Ishikawa (cell line): Measurements from ENCODE around the gene LSAMP.

Experiments
- CEBPB ChIP-seq: IDR thresholded peaks from 2 replicates; pipeline ENCODE4 v1.6.1; 2012
- CREB1 ChIP-seq: IDR thresholded peaks from 2 replicates; pipeline ENCODE4 v1.6.1; 2012; ENCODE audit warnings: low read depth
- EGR1 ChIP-seq: IDR thresholded peaks from 2 replicates; pipeline ENCODE4 v1.6.1; 2012
- EP300 ChIP-seq: IDR thresholded peaks from 2 replicates; pipeline ENCODE4 v1.6.1; 2012; ENCODE audit warnings: borderline replicate concordance
- FOXM1 ChIP-seq: IDR thresholded peaks from 2 replicates; pipeline ENCODE4 v1.6.1; 2012; ENCODE audit warnings: low read depth, borderline replicate concordance
- MAX ChIP-seq: IDR thresholded peaks from 2 replicates; pipeline ENCODE4 v1.6.1; 2012
- NFIC ChIP-seq: IDR thresholded peaks from 2 replicates; pipeline ENCODE4 v1.6.1; 2012
- RAD21 ChIP-seq: IDR thresholded peaks from 2 replicates; pipeline ENCODE4 v1.6.1; 2012; ENCODE audit warnings: low read depth
- REST ChIP-seq: IDR thresholded peaks from 2 replicates; pipeline ENCODE4 v1.6.1; 2012; ENCODE audit warnings: low read depth, mild to moderate bottlenecking
- TAF1 ChIP-seq: IDR thresholded peaks from 2 replicates; pipeline ENCODE4 v1.6.1; 2012; ENCODE audit warnings: low read depth, mild to moderate bottlenecking
- TCF12 ChIP-seq: IDR thresholded peaks from 2 replicates; pipeline ENCODE4 v1.6.1; 2012; ENCODE audit warnings: low read depth
- TEAD4 ChIP-seq: IDR thresholded peaks from 2 replicates; pipeline ENCODE4 v1.6.1; 2012
- USF1 ChIP-seq: IDR thresholded peaks from 2 replicates; pipeline ENCODE4 v1.6.1; 2012
- YY1 ChIP-seq: IDR thresholded peaks from 2 replicates; pipeline ENCODE4 v1.6.1; 2012; ENCODE audit warnings: low read depth

- TF ChIP-seq YY1, result no peak
- TF ChIP-seq MAX, result no peak
- no peak for TF ChIP-seq NFIC
- TF ChIP-seq USF1, result no peak
- TF ChIP-seq FOXM1, result no peak
- TF ChIP-seq TAF1, result no peak
- no peak for TF ChIP-seq CEBPB
- TF ChIP-seq RAD21, result no peak
- TF ChIP-seq REST, result no peak
- TF ChIP-seq TCF12, result no peak
- TF ChIP-seq TEAD4, result no peak
- no peak for TF ChIP-seq EP300
- no peak for TF ChIP-seq EGR1
- no peak for TF ChIP-seq CREB1
Measured at GRCh38 chr3:116153174-116153573, 292.1 kb downstream of the LSAMP start.
